ENCODE data around the gene HOXB1.
"Not testable (repeated sequence)": the region's sequence is repeated elsewhere in the genome, so short reads cannot be mapped to it uniquely, and the experiment has no call there.

Gene HOXB1

DNA sequence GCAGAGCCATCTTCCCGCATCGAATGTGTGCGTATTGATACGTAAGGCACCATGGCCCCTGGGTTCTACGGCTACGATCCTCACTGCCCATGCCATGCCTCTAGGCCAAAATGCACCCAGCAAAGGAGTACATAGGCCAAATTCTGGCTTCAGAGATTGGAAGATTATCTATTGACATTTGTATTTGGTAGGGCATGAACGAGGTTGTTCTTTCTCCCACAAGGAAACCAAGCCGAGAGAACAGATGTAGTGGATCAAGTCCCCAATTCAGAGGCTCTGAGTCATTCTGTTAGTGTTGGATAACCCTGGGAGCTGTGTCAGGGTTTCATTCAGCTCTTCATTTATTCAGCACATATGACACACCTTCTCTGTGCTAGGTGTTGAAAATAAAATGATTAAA lies 36.5 kb downstream of the HOXB1 start:
- DNase-seq (ENCODE audit: low spot score) = no peak

DNA sequence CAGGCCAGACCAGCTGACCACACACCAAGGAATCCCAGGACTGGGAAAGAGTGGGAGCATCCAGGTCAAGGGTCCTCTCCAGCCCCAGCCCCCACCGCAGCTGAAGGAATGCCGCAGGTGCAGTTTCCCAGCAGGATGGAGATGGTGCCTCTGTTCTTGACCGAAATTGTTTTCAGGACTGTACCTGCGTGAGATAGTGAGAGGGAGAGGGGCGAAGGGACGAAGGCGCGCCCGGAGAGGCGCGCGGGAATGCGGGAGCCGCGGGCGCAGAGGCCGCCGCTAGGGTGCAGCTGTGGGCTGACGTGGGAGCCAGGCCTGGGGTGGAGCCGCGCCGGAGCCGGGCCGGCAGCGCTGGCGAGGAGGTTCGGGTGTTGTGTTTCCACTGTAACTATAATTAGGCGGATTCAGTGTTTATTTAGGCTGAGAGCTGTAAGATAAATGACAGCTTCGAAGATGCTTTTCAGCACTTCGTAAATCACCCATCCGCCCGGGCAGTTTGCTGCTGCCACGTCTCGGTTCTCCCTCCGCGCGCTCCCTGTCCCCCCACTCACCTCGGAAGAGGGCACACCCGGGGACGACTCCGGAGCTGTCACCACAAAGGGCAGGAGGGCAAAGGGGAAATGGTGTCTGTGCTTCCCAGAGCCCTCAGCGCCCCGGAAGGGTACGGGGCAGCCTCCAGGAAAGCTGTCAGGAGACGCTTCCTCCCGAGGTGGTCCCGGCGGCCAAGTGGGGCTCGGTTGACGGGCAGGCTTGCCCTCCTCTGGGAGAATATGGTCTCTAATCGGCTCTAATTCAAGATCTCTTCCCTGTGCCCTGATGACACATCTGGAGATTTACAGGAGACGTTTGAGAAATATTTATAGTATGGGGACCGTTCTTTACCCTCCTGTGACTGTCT lies 38.2 kb downstream of the HOXB1 start:
- DNase-seq (ENCODE audit: low spot score) = peak; percentile 50

DNA sequence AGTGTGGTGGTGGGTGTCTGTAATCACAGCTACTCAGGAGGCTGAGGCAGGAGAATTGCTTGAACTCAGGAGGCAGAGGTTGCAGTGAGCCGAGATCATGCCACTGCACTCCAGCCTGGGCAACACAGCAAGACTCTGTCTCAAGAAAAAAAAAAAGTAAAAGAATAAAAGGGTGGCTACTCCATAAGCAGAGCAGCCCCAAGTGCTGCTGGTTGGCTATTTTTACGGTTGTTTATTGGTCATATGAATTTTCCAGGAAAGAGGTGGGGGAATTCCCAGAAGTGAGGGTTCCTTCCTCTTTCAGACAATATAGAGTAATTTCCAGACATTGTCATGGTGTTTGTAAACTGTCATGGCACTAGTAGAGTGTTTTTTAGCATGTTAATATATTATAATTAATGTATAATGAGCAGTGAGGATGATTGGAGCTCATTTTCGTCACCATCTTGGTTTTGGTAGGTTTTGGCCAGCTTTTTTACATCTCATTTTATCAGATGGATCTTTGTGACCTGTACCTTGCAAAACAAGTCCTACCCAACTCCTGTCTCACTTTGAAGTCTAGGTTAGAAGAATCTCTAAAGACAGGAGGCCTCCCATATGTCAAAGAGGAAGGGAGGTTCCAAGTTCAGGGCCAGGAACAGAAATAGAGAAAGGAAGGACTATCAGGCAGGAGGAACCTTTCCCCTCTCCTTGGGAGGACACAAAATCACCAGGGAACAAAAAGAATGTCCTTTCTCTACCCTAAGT lies 39.1 kb downstream of the HOXB1 start:
- DNase-seq (ENCODE audit: low spot score) = no peak

DNA sequence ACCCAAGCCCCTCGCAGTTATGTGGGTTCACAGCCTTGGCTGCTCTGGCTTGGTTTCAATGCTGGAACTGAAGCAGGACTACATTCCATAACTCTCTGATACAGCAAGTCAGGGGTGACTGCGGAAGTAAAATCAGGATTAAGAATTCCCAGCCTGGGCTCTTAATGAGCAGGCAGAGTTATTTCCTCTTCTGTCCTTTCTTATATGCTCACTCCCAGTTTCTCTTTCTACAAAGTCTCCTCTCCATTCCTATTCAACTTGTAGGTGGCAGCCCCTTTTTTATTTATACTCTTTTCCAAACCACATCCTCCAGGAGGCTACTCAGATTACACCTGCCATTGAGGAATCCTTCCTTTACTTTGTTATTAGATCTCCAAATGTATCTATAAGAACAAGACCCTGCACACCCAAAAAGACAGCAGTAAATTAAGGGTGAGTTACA lies 40.3 kb downstream of the HOXB1 start:
- DNase-seq (ENCODE audit: low spot score) = no peak

DNA sequence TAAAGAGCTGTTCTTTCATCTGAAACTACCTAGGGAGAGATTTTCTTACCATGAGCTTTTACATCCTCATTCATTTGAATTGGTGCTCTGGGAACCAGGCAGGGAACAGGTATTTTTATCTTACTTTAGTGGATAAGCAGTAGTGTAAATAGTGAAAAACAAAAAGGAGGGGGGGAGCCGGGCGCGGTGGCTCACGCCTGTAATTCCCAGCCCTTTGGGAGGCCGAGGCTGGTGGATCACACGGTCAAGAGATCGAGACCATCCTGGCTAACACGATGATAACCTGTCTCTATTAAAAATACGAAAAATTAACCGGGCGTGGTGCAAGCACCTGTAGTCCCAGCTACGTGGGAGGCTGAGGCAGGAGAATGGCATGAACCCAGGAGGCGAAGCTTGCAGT lies 41.0 kb downstream of the HOXB1 start:
- DNase-seq (ENCODE audit: low spot score) = no peak

DNA sequence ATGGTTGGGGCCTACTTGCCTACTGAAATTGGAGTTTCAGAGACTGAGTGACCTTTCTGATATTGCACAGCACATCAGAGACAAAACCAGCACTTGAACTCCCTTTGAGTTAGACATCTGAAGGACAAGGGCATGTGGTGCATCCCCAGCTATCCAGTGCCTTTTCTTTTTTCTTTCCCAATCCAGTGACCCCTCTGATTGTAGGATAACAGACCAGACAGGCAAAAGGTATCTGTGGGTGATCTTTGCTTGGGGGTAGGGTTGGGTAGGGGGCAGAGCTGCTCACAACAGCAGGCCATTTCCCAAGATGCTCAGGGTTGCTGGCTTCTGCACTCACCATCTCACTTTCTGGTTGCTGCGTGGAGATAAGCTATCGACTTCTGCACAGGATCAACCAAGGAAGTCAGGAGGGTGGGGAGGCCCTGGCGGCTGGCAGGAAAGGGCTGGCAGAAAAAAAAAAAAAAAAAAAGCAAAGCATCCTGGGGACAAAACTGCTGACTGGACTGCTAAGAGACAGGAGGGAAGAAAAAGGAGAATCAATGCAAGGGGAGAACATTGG lies 42.2 kb downstream of the HOXB1 start:
- DNase-seq (ENCODE audit: low spot score) = no peak

DNA sequence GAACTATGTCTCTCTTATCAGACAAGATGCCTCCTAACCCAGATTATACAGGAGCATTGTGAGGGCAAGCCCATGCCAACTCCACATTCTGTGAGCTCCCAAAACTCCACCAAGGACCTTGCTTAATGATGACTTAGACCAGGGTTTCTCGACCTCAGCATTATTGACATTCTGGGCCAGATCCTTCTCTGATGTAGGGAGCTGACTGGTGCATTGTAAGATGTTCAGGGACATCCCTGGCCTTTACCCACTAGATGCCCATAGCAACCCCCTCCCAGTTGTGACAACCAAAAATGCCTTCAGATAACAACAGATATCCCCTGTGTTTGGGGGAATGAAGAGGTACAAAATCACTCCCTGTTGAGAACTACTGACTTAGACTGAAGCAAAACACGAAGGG lies 43.6 kb downstream of the HOXB1 start:
- no peak for DNase-seq (ENCODE audit: low spot score)

DNA sequence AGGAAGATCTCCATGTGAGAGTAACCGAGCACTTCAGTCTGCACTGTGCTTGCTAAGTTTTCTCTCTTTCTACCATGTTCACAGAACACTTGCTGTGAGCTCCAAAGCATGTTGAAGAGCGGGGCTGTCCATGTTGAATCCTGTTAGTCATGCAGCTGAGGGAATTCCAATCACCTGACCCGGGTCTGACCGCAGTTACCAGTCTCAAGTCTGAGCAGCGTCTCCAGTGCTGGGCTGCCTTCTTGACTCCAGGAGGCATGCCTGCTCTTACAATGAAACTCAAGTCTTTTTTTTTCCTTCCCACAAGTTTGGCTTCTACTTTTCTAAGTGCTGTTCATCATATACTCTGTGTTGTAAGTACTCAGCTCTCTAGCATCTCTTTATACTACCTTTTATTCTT lies 44.3 kb downstream of the HOXB1 start:
- no peak for DNase-seq (ENCODE audit: low spot score)

DNA sequence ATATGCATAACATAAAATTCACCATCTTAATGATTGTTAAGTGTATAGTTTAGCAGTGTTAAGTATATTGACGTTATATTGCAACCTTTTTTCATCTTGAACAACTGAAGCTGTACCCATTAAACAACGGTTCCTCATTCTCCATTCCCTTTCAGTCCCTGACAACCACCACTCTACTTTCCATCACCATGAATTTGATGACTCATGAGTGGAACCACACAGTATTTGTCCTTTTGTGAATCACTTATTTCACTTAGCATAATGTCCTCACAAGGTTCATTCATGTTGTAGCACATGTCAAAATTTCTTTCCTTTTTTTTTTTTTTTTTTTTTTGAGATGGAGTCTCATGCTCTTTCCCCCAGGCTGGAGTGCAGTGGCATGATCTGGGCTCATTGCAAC lies 46.0 kb downstream of the HOXB1 start:
- no peak for DNase-seq (ENCODE audit: low spot score)

DNA sequence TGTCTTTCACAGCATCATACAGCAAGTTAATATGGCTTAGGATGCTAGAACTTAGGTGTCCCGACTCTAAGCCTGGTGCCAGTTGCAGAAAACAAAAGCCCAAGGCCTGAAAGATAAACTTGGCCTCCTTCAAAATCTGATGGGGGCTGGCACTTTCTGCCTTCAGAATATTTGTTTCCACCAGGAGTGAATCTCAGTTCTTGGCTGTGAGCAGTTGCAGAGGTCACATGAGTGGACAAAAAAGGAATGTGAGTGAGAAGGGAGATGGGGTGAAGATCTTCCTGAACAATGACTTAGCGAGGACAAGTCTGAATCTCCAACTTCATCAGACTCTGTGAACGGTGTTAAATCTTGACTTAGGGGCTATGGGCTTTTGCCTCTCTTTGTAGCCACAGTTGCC lies 46.6 kb downstream of the HOXB1 start:
- DNase-seq (ENCODE audit: low spot score) = no peak

DNA sequence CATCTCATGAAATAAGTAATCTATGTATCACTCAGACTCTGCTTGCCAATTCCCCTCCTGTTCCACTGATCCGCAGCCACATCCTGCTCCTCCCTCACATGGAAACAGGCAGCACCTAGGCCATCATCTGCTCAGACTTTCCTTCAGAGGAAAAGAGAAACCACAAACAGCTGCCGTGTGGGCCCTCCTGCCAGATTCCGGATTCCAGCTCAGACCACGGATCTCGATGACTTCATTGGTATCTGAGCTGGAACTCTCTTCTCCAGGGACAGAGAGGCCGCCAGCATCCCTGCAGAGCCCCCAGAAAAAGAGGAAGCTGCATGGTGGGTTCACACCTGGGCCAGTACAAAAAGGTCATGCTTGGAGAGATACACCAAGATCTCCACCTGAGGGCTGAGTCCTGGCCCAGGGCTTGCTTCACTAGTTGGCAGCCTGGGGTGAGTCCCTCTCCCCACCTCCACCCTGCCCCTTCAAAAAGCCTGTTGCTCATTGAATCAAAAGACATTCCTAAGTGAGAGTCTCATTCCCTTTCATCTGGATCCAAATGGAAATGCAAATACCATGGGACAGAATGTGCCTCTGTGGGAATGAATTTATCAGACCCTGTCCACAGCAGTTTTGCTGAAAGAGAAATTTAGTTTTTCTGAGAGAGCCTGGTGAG lies 47.2 kb downstream of the HOXB1 start:
- peak; percentile 64 for DNase-seq (ENCODE audit: low spot score)

DNA sequence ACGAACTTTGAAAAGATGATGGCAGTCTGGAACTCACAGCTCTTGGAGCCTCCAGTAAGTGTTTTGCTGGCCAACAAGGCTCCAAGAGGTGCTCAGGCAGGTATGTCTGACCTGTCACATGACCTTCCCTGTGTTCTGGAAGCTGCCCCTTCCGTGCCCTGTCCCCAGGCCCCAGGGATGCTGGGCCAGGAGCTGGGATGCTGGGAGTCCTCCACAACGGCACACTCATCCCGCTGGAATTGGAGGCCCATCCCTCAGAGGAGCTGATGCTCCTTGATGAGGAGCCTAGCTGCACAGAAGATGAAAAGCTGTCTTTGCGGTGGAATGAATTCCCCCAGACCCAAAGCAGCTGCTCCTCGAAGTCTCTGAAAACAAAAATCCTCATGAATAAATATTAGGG lies 47.8 kb downstream of the HOXB1 start:
- DNase-seq (ENCODE audit: low spot score) = no peak

DNA sequence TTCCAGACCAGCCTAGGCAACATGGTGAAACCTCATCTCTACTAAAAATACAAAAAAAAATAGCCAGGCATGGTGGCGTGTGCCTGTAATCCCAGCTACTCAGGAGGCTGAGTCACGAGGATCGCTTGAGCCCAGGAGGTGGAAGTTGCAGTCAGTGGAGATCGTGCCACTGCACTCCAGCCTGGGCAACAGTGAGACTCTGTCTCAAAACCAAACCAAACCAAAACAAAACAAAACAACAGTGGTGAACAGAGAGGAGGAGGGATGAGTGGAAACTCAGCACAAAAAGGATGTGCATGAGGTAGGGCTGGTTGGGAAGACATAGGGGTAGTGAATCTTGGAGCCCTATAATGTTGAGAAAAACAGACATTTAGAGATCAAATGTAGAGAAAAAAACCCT lies 48.5 kb downstream of the HOXB1 start:
- not testable (repeated sequence) for DNase-seq (ENCODE audit: low spot score)

DNA sequence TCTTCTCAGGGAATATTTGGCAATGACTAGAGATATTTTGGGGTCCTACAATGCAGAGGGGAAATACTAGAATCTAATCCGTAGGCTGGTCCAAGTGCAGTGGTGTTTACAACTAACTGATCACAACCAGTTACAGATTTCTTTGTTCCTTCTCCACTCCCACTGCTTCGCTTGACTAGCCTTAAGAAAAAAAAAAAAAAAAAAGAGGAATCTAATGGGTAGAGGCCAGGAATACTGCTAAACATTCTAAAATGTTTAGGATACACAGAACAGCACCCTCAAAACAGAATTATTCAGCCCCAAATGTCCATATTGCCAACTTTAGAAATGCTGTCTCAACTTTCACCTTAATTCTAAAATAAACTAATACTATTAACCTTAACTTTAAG lies 51.8 kb downstream of the HOXB1 start:
- no peak for DNase-seq (ENCODE audit: low spot score)

Measured in kidney capillary endothelial cell (primary cell).